Measurements from ENCODE around the gene EXOC7. TPM values are rescaled to one million over a fixed set of nuclear protein-coding genes. Genes with fewer than 3 reads are reported as not detected.
A peak's percentile ranks its signal among the peaks of the same experiment; 100 is the strongest.

Gene EXOC7
- total and polyA plus RNA-seq, 2 of the 8 experiments (the other 6 are each of a cell fraction or from before 2014, with no cell fraction given), result 77.1 to 92.6 TPM

DNA sequence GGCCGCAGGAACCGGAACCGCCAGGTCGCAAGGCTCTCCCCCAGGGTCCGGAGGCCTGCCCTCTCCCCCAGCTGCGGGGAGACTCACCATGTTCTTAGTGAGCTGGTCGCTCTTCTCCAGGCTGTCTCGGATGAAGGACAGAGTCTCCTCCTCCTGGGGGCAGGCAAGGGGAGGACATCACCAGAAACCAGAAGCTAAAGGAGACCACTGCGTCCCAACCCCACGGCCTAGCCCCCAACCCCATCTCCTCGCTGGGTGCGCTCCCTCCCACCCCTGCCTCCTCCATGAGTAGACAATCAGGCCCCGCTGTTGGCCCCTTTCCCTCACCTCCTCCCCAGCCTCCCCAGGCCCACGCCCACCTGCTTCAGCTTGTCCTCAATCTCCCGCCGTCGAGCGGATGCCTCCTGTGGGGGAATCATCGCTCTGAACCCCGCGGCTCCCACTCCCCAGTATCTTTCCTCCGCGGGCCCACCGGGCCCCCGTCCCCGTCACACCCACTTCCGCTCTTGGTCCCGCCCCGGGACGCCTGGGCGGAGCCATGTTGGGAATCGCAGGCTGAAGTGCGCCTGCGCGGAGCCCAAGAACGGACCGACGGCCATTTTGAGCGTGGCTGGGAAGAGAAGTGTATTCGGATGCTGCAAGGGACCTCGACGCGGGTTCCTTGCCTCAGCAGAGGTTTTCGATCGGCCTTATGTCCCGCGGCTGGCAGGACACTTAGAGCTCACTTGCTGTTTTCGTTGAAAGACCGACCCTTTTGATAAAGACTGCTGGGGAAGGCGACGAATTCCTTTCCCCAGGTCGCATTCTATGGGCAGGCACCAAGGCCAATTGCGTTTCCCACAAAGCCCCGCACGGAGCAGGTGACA is at the start of gene EXOC7 (continued):
- TF ChIP-seq, protein P1, sequence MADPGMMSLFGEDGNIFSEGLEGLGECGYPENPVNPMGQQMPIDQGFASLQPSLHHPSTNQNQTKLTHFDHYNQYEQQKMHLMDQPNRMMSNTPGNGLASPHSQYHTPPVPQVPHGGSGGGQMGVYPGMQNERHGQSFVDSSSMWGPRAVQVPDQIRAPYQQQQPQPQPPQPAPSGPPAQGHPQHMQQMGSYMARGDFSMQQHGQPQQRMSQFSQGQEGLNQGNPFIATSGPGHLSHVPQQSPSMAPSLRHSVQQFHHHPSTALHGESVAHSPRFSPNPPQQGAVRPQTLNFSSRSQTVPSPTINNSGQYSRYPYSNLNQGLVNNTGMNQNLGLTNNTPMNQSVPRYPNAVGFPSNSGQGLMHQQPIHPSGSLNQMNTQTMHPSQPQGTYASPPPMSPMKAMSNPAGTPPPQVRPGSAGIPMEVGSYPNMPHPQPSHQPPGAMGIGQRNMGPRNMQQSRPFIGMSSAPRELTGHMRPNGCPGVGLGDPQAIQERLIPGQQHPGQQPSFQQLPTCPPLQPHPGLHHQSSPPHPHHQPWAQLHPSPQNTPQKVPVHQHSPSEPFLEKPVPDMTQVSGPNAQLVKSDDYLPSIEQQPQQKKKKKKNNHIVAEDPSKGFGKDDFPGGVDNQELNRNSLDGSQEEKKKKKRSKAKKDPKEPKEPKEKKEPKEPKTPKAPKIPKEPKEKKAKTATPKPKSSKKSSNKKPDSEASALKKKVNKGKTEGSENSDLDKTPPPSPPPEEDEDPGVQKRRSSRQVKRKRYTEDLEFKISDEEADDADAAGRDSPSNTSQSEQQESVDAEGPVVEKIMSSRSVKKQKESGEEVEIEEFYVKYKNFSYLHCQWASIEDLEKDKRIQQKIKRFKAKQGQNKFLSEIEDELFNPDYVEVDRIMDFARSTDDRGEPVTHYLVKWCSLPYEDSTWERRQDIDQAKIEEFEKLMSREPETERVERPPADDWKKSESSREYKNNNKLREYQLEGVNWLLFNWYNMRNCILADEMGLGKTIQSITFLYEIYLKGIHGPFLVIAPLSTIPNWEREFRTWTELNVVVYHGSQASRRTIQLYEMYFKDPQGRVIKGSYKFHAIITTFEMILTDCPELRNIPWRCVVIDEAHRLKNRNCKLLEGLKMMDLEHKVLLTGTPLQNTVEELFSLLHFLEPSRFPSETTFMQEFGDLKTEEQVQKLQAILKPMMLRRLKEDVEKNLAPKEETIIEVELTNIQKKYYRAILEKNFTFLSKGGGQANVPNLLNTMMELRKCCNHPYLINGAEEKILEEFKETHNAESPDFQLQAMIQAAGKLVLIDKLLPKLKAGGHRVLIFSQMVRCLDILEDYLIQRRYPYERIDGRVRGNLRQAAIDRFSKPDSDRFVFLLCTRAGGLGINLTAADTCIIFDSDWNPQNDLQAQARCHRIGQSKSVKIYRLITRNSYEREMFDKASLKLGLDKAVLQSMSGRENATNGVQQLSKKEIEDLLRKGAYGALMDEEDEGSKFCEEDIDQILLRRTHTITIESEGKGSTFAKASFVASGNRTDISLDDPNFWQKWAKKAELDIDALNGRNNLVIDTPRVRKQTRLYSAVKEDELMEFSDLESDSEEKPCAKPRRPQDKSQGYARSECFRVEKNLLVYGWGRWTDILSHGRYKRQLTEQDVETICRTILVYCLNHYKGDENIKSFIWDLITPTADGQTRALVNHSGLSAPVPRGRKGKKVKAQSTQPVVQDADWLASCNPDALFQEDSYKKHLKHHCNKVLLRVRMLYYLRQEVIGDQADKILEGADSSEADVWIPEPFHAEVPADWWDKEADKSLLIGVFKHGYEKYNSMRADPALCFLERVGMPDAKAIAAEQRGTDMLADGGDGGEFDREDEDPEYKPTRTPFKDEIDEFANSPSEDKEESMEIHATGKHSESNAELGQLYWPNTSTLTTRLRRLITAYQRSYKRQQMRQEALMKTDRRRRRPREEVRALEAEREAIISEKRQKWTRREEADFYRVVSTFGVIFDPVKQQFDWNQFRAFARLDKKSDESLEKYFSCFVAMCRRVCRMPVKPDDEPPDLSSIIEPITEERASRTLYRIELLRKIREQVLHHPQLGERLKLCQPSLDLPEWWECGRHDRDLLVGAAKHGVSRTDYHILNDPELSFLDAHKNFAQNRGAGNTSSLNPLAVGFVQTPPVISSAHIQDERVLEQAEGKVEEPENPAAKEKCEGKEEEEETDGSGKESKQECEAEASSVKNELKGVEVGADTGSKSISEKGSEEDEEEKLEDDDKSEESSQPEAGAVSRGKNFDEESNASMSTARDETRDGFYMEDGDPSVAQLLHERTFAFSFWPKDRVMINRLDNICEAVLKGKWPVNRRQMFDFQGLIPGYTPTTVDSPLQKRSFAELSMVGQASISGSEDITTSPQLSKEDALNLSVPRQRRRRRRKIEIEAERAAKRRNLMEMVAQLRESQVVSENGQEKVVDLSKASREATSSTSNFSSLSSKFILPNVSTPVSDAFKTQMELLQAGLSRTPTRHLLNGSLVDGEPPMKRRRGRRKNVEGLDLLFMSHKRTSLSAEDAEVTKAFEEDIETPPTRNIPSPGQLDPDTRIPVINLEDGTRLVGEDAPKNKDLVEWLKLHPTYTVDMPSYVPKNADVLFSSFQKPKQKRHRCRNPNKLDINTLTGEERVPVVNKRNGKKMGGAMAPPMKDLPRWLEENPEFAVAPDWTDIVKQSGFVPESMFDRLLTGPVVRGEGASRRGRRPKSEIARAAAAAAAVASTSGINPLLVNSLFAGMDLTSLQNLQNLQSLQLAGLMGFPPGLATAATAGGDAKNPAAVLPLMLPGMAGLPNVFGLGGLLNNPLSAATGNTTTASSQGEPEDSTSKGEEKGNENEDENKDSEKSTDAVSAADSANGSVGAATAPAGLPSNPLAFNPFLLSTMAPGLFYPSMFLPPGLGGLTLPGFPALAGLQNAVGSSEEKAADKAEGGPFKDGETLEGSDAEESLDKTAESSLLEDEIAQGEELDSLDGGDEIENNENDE (IDR thresholded peaks at IDR 0.05; ENCODE audit: insufficient replicate concordance, low read length), result no peak
- TF ChIP-seq TAF1 (IDR thresholded peaks at IDR 0.05; ENCODE audit: low read depth, low read length), result peak; percentile 77
- TF ChIP-seq SIX5 (IDR thresholded peaks at IDR 0.05; ENCODE audit: low read depth, low read length), result no peak
- TF ChIP-seq TBP (IDR thresholded peaks at IDR 0.05; ENCODE audit: low read depth, low read length), result peak; percentile 38; the same call in 1 of the 2 replicates
- no peak for TF ChIP-seq RNF2 (IDR thresholded peaks at IDR 0.05; ENCODE audit: borderline replicate concordance, low read depth, low read length, missing control alignments, poor library complexity, severe bottlenecking)
- TF ChIP-seq RBBP5 (IDR thresholded peaks at IDR 0.05; ENCODE audit: borderline replicate concordance, low read depth, low read length), result 0 out of 2 replicates have a peak, but pooled peaks have one; percentile 49
- TF ChIP-seq EZH2 (IDR thresholded peaks at IDR 0.05; ENCODE audit: low read depth, low read length, severe bottlenecking), result no peak
- no peak for TF ChIP-seq KDM5A (IDR thresholded peaks at IDR 0.05; ENCODE audit: low read length)
- no peak for TF ChIP-seq RFX5 (IDR thresholded peaks at IDR 0.05; ENCODE audit: borderline replicate concordance, low read depth, low read length)

Measured in H1 (cell line).